SH-SY5Y (cell line): Measurements from ENCODE around the gene SGSM1.

Source experiments
- GATA2 ChIP-seq: IDR thresholded peaks from 2 replicates; pipeline ENCODE4 v1.6.1; 2011; ENCODE audit warnings: mild to moderate bottlenecking, low read depth, low read length
- GATA3 ChIP-seq: IDR thresholded peaks from 2 replicates; pipeline ENCODE4 v1.6.1; 2011; ENCODE audit warnings: low read depth, mild to moderate bottlenecking, low read length, moderate library complexity

DNA sequence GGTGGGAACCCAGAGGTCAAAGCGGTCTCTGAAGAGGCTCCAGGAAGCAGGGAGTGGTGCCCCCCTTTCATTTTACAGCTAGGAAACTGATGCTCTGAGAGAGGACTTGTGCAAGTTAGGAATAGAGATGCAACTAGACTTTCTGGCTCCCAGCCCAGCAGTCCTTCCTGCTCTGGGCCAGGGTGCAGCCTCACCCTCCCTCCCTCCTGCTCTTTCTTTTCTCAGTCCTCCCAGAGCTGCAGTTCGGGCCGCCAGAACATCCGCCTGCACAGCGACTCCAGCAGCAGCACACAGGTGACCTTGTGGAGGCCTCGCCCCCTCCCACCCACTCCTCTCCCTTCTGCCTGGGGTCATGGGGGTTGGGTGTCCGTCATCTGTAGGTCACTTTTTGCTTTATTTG is 89.0 kb downstream of the SGSM1 start:
- TF ChIP-seq GATA2 (no peak), GATA3 (no peak)
